OCI-LY7 (cell line): ENCODE measurements around the gene PGA5.

Experiments
- EZH2phosphoT487 ChIP-seq: fragments of 200-600 bp; sonication (generic); IDR thresholded peaks from 2 replicates; pipeline ENCODE4 v1.6.1; 2018; ENCODE audit warnings: low read depth, borderline replicate concordance, mild to moderate bottlenecking, mixed run types, antibody characterized with exemption, low read length, moderate library complexity, mixed read lengths
- TF ChIP-seq, protein P1 (sequence below): fragments of 200-600 bp; sonication (generic); conservative IDR thresholded peaks from 2 replicates; pipeline ENCODE4 v1.5.1; 2014; ENCODE audit warnings: mild to moderate bottlenecking, antibody characterized with exemption, low read length, moderate library complexity, mixed read lengths

DNA sequence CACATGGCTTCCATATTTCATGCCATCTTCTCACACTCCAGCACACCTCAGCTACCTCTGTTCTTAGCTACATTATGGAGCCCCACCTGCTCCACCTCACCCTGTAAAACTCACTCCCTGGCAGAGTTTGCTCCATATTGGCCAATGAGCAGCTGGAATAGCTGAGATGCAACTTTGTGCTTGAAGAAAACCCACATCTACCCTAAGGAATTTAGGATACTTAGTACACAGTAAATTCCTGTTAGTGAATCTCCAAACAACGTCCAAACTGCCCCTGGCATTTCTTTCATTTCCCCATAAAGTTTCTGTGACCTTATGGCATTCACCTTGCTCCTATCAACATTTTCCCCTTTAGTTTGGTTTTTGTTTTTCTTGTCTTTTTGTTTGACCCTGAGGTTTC lies 56.4 kb downstream of the PGA5 start:
- no peak for TF ChIP-seq EZH2phosphoT487
- TF ChIP-seq, protein P1, sequence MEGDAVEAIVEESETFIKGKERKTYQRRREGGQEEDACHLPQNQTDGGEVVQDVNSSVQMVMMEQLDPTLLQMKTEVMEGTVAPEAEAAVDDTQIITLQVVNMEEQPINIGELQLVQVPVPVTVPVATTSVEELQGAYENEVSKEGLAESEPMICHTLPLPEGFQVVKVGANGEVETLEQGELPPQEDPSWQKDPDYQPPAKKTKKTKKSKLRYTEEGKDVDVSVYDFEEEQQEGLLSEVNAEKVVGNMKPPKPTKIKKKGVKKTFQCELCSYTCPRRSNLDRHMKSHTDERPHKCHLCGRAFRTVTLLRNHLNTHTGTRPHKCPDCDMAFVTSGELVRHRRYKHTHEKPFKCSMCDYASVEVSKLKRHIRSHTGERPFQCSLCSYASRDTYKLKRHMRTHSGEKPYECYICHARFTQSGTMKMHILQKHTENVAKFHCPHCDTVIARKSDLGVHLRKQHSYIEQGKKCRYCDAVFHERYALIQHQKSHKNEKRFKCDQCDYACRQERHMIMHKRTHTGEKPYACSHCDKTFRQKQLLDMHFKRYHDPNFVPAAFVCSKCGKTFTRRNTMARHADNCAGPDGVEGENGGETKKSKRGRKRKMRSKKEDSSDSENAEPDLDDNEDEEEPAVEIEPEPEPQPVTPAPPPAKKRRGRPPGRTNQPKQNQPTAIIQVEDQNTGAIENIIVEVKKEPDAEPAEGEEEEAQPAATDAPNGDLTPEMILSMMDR, result no peak
